Stimulated activated CD8-positive, alpha-beta memory T cell treated with anti-CD3 and anti-CD28 coated beads, Interleukin-7, amount 100 ng/mL, for 48 hours (primary cell): Measurements from ENCODE around the gene SLC38A4.

ENCODE experiments used
- DNase-seq, 2 donors: peaks; one replicate each; pipeline ENCODE4 v3.0.0-alpha.2; 2020; ENCODE audit warnings: low read depth in 1 of 2; ENCODE audit errors: extremely low read depth in 1 of 2

SLC38A4 gene

DNA sequence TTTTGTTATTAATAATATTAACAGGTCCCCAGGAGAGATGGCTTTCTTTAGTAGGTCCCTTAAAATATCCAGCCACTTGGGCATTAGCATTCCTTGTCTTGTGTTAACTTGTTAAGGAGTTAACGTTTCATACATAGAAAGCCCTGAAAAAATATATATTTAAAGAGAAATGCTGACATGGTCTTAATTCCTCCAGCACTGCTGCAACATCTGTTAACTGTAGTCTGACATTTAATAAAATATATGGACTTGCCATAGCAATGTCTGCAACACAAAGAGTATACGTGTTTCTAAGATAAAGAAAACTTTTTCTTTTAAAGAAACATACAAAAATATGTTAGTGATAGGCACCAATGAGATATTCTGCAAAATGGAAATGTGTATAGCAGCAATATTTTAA lies 10.0 kb downstream of the SLC38A4 start:
- no peak for DNase-seq

DNA sequence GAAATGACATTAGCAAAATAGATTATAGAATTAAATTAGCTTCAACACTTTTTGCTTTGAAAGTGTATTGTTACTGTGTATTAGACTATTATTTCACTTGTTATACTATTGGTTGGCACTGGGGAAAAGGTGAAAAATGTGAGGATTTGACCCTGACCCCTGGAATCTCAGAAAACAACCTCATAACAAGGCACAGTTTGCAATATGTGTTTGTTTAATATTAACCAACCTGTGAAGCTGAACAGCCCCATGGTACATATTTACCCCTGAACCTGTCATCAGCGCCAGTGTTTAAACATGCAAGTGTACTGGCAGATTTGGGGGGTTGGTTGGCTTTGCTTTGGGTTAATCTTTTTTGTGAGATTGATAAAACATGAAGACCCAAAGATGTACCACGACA lies 11.7 kb downstream of the SLC38A4 start:
- DNase-seq: no peak

DNA sequence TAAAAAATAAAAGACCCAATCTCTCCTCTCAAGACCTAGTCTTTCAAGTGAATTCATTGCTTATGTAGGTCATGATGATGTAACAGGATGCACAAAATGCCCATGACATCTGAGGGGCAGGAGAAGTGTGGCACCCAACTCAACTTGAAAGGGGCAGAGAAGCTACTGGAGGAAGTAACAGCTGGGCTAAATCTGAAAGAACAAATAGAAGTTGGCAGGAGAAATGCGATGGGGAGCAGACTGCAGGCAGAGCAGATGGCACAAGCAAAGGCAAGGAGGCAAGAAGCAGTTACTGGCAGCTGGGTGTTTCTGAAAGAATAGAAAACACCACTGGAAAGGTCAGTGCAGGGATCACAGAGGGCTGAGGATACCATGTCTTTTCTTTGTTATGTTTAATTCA lies 14.6 kb downstream of the SLC38A4 start:
- DNase-seq: no peak

DNA sequence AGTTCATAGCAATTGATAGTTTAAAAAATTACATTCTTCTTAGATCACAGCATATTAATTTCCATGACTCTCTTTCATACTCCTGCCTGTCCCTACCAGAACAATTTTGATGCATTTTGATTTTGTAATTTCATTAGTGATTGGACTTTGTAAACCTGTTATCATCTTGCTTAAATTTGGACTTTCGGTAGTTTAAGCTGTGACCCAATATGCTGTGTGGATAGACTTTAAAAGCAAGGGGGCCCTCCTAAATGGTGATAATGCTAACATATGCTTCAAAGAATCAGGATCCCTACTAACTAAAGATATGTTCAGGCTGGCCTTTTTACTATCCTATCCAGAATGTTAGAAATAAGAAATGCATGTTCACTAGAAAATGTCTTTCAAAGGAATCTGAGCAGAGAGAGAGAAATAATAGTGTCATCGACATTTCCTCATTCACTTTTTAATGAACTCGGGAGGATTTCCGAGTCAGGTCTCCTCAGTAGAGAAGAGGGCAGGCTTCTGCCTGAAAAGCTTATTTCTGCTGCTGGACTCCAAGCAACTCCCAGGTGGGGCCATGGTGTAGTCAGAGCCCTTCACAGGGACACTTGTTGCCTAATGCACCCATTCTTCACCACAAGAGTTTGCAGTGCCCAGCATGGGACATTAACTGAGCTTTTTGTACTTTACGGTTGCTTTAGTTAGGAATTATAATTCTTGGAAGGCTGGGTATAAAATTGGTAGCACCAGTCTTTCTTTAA lies 16.7 kb downstream of the SLC38A4 start:
- no peak for DNase-seq

DNA sequence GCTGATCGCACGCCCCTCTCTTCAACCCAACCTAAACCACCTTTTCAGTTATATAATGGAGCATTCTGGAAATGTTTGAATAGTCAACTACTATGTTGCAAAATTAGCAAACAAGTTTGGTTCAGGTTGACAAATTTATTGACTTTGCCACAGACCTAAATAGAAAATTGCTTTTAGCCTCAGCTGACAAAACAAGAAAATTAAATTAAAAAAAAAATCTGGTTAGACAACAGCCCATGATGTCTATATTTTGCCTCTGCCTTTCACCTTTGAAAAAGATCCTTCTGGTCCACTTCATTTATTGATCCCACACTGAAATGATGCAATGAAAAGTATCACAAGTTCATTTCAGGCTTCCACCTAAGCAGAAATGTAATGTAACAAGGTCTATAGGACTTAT lies 17.5 kb downstream of the SLC38A4 start:
- DNase-seq: no peak

DNA sequence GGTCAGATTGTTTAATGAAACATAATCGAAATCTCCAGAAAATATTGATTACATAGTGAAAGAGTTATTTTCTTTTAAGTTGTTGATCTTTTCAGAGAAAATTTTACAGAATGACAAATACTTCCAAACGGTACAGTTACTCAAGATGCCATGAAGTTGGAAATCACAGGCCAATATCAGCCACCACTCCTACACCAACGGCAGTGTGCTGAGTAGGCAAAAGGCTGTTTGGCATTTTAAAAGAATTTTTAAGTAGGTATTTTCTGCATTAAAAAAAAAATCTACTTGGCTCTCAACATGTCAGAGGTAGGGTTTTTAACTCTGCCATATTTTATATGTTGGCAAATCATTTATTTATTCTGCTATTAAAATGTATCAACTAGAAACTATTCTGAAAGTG lies 21.7 kb downstream of the SLC38A4 start:
- DNase-seq: no peak

DNA sequence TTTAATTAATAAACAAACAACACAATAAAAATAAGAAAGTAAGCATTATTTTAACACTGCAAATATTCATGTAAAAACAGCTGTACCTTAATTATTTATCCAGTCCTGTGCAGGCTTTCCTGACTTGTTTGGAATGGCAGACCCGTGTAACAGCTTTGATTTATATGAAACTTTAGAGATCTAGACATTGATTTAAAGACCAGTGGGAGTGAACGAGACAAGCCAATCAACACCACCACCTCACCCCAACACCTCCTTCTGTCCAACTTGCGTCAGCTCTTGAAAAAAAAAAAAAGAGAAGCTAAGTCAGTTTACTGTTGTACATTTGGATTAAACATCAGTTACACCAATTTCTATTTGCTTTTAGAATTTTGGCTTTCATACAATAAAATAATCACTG lies 22.3 kb downstream of the SLC38A4 start:
- no peak for DNase-seq

DNA sequence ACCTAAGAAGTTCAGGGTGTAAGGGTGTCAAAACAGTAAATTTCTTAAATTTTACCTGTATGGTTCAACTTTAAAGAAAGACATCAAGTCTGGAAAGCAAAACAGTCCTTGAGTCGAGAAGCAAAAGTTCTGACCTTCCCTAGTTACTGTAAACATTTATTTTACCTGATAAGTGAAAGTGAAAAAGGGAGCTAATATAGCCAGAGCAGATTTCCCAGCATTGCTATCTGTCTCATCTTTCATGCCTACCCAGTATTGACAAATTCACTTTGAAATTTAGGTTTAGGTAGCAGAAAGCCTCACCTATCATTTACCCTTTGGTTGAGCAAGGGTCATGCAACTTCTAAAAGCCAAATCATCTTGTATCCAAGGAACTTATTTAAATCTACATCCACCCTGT lies 24.5 kb downstream of the SLC38A4 start:
- DNase-seq: no peak

DNA sequence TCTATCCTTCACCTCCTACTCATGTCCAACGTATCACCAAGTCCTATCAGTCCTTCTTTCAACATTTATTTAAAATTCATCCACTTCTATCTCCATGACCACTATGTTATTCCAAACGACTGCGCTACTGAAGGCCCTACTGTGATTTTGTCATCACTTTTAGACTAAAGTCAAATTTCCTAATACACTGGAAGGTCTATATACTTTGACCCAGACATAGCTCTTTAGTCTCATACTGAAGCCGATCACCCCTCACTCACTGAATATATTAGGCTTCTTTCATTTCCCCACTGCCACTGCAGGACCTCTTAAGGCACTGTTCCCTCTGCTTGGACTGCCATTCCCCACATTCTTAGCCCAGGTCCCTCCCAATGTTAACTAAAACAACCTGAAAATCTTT lies 25.6 kb downstream of the SLC38A4 start:
- no peak for DNase-seq

DNA sequence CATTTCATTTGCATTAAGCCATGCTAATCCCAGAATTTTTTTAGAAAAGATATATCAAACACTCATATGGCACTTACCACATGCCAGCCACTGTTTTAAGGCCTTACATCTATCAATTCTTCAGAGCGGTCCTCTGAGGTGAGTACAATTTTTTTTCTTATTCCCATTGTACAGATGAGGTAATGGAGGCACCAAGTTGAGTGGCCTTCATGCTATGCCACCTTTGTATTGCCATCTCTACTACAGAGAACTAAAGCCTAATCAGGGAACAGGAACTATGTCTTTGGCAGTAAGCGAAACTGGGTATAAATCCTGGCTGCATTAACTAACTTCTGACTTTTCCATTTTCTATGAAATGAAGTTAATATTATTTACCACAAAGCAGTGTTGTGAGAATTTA lies 27.1 kb downstream of the SLC38A4 start:
- DNase-seq: no peak

DNA sequence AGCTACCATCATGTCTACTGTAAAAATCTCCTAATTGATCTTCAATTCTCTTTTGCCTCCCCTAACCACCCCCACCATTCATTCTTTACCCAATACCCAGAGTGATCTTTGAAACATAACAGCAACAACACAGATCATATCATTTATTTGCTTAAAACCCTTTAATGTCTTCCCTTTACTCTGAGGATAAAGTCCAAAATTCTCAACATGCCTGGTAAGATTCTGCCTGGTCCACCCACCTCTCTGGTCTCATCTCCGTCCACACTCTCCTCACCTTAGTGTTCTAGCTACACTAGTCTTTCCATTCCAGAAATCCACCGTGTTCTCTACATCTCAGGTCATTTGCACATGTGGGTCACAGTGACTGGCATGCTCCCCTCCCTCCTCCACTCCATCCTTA lies 27.7 kb downstream of the SLC38A4 start:
- DNase-seq: no peak

DNA sequence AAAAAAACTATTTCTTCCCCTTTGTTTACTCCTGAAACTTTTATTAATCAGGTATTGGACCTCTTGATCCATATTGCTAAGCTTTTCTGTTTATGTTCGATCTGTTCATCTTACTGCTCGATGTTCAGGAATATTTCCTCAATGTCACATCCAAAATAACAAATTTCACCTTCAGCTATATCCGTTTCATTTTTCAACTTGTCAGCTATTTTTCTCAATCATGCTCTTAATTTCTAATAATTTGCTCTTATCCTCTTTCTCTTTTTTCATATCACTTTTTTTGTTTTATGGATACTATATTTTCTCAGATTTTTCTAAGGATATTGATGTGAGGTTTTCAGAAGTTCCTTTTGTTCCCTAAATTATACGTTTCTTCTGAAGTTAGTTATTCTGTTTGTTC lies 29.8 kb downstream of the SLC38A4 start:
- DNase-seq: no peak

DNA sequence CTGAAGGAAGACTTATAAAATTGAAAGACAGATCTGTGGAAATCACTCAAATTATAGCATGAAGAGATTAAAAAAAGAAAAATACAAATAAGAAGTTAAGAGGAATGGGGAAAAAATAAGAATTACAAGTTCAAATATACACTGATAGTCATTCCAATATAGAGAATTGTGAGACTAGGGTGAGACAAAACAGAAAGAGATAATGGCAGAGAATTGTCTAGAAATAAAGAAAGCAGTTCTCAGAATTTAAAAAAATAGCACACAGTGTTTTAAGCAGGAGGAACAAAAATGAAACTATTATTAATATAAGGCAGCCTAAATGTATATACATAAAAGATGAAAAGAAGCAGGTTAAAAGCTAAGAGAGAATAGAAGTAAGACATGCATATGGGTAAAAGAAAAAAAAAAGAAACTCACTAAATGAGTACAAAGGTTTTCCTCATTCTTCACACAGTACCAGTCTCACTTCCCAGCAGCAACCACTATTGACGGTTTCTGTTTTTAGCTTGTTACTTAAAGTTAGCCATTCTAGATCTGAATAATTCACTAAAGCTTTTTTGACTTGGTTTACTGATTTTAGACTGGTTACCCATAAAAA lies 31.1 kb downstream of the SLC38A4 start:
- no peak for DNase-seq

DNA sequence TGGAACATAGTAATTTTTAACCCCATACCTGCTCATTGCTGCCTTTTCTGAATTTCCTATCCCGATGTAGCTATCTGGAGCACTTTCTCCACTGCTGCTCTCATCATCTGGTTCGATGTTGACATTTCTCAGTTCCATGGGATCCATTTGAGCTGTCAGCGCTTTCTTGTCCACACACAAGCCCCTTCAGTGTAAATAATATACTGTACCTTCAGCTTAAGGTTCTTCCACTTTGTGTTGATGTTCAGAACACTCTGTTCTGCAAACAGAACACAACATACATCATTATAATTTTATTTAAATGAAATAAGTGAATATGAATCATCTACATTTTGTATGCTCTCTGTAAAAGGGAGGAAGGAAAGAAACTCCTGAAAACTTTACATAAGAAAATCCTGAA lies 32.9 kb downstream of the SLC38A4 start:
- no peak for DNase-seq

DNA sequence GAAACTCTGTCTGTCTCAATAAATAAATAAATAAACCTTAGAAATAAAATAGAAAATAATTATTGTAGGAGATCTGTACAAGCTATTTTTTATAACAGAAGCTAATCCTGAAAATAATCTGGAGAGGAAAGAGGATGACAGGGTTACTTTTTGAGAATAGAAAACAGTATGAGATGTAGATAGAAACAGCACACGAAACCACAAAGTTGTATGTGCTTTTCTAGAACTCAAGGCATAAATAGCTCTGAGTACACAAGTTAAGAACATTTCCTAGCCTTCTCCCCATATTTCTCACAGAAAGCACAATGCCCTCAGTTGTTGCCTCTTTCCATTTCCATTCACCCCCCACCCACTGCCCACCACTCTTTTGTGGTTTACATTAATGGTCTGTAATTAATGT lies 35.7 kb downstream of the SLC38A4 start:
- no peak for DNase-seq

DNA sequence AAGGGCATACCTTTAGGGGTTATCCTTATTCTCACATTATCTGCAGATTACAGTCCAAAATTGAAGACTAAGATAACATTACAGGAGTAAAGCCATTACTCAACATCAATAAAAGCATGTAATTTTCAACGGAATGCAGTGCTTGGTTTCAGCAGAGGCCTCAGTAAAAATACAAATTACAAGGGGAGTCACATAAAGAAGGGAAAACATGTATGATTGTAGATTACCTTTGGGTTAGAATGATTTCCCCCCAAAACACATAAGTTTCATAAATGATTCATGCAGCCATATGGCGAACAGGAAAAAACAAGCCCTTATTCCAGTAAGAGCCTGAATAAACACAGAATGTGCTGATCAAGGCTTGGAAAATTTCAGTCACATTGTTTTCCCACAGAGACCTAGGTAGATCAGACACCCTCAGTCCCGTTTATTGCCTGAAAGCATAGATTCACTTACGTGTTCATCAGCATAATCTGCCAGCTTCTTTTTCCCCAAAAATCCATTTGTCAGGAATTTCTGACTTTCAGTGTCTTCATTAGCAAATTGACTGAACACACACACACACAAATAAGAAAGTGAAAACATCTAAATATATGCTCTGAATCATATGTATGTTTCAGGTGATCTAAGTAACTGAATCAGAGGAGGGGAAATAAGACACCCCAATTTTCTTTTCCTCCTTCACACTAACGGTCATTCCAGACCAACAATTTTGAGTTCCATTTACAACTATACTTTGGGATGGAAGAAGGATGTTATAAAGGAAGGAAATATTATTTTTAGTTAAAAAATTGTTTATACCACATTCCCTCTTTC lies 37.5 kb downstream of the SLC38A4 start:
- DNase-seq: no peak

DNA sequence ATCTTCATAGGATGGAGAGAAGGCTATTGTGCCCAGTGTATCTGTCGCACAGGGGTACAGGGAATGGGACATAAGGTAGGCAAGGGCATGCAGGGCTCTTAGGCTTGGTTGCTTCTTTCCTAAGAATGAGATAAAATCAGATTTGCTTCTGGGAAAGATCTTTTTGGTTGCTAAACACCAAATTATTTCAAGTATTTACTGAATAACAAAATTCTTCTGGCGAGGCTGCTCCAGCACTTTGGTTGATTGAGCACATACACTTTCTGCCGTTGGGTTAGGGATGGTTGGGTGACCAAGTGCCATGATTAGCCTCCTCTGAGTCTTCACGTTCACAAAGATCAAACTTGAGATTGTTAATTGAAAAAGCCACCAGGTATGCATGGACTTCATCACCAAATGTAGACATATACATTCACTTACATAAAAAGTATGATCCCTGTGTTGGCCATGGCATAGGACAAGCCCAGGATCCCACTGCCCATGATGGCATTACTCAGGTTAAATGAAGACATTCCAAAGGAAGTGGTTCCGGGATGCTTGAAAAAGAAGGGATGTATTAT lies 38.2 kb downstream of the SLC38A4 start:
- DNase-seq: no peak

DNA sequence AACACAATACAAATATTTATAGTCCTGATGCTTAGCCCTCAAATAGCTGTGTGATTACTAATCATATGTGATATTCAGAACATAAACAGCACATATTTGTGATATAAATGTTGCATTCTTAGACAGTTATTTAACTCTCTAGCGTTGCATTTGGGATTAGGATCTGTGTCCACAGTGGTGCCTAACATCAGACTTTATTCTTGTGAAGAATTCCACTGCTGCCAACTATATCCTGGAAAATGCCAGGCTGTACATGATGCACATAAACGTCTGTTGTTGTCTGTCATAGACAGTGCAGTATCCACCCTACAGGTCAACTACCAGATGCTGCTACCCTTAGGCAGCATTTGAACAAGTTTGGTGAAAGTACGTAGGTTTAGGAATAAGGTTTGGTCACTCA lies 39.0 kb downstream of the SLC38A4 start:
- no peak for DNase-seq

DNA sequence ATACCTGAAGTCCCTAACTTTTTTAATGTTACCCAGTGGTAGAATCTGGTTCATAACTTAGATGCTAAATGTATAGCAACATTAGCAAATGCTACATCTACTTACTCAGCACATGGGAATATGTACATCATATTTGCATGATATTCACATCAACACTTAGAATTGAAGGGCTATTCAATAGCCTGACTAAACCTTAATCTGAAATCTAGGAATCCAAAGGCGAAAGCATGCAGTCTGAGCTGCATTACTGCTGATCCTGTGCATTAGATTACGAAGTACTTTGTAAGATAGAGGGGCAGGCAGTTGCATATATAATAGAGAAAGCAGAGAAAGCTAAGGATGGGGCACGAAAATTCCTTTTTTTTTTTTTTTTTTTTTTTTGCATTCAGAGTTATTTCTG lies 40.4 kb downstream of the SLC38A4 start:
- DNase-seq: no peak

DNA sequence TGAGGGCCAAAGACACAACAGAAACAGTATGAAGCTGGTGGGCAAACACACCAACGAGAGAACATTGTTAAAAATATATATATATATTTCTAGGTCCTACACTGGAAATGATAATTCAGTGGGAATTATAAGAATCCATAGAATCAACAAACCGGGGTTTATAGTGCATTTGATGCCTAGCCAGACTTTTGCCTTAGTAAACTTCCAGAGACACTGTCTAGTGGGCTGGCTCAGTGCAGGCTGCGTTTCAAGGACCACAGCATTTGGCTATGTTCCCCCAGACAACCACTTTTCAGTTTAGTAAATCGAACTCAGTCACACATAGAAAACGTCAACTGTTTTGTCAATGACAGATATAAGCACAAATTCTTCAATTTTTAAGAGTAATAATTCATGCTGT lies 41.9 kb downstream of the SLC38A4 start:
- no peak for DNase-seq

DNA sequence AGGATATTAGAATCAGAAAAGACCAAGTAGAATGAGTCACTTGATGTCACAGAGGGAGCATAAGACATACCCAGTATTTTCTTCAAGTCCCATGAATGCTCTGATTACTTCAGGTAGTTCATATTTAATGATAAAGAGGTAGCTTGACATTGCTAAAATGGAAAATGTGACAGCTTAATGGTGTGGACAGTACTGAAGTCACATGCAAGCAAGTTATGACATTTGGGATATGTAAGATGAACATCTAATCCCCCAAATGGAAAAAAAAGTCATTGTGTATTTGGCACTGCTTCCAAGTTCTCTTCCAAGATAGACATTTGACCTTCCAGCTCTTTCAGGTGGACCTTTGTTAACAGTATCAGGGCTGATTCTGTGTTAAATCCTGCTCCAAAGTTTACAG lies 45.9 kb downstream of the SLC38A4 start:
- DNase-seq: no peak

DNA sequence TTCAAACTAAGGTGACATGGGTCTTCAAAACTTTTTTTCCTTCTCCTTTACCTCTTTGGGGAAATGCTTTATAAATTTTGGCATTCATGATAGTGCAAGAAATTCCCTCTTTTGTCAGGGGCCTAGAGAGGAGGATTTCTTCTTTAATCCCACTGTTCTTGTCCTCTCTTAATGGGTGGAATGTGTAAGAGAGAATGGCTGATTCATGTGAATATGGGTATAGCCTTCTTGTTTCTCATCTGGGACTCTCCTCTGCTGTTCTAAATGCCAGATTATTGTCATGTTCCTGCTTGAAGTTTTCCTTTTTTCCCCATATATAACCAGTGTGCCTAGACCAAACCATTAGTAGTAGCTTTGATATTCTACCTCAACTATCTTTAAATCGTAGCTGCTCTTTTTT lies 46.7 kb downstream of the SLC38A4 start:
- no peak for DNase-seq
